ENCODE data around the gene SERPINB6.
"Not testable (repeated sequence)": the region's sequence is repeated elsewhere in the genome, so short reads cannot be mapped to it uniquely, and the experiment has no call there.

DNA sequence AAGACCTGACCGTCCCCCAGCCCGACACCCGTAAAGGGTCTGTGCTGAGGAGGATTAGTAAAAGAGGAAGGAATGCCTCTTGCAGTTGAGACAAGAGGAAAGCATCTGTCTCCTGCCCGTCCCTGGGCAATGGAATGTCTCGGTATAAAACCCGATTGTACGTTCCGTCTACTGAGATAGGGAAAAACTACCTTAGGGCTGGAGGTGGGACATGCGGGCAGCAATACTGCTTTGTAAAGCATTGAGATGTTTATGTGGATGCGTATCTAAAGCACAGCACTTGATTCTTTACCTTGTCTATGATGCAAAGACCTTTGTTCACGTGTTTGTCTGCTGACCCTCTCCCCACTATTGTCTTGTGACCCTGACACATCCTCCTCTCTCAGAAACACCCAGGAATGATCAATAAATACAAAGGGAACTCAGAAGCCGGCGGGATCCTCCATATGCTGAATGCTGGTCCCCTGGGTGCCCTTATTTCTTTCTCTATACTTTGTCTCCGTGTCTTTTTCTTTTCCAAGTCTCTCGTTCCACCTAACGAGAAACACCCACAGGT lies 62.2 kb downstream of the SERPINB6 start:
- TF ChIP-seq, protein P1, sequence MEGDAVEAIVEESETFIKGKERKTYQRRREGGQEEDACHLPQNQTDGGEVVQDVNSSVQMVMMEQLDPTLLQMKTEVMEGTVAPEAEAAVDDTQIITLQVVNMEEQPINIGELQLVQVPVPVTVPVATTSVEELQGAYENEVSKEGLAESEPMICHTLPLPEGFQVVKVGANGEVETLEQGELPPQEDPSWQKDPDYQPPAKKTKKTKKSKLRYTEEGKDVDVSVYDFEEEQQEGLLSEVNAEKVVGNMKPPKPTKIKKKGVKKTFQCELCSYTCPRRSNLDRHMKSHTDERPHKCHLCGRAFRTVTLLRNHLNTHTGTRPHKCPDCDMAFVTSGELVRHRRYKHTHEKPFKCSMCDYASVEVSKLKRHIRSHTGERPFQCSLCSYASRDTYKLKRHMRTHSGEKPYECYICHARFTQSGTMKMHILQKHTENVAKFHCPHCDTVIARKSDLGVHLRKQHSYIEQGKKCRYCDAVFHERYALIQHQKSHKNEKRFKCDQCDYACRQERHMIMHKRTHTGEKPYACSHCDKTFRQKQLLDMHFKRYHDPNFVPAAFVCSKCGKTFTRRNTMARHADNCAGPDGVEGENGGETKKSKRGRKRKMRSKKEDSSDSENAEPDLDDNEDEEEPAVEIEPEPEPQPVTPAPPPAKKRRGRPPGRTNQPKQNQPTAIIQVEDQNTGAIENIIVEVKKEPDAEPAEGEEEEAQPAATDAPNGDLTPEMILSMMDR (conservative IDR thresholded peaks at IDR 0.05) = not testable (repeated sequence)
- TF ChIP-seq ZFX (IDR thresholded peaks at IDR 0.05) = not testable (repeated sequence)
